Heart left ventricle (tissue), 16 donors: ENCODE results near the gene CAPN11. TPM values are rescaled to one million over a fixed set of nuclear protein-coding genes. Genes with fewer than 3 reads are reported as not detected.

Source experiments
- ATAC-seq, 4 donors: fragments of 200-7000 bp; cut with Tn5 transposase; one replicate each; pipeline ENCODE4 v1.9.1; 2020 to 2022; ENCODE audit warnings: moderate library complexity in 4 of 4, mild to moderate bottlenecking in 3 of 4, moderate number of reproducible peaks in 1 of 4
- DNase-seq, 5 donors: peaks; one replicate each; pipeline ENCODE4 v3.0.0-alpha.2; 2020
- H3K27ac ChIP-seq, 12 donors: fragments of 200-600 bp; sonication (generic) in 4 of 12; one replicate each; pipeline versions ENCODE4 v1.5.0 to v1.8.0; 2016 to 2022; ENCODE audit warnings: mild to moderate bottlenecking in 2 of 12
- H3K27me3 ChIP-seq, 9 donors: fragments of 200-600 bp; sonication (generic) in 2 of 9; one replicate each; pipeline versions ENCODE4 v1.5.1 to v1.8.0; 2016 to 2022; ENCODE audit warnings: mild to moderate bottlenecking in 3 of 9
- H3K36me3 ChIP-seq, 9 donors: fragments of 200-600 bp; sonication (generic) in 2 of 9; one replicate each; pipeline versions ENCODE4 v1.5.0 to v1.8.0; 2018 to 2022; ENCODE audit warnings: mild to moderate bottlenecking in 2 of 9
- H3K4me1 ChIP-seq, 12 donors: fragments of 200-600 bp; sonication (generic) in 4 of 12; one replicate each; pipeline versions ENCODE4 v1.5.0 to v1.8.0; 2016 to 2022; ENCODE audit warnings: mild to moderate bottlenecking in 3 of 12
- H3K4me3 ChIP-seq, 12 donors: fragments of 200-600 bp; sonication (generic) in 4 of 12; one replicate each; pipeline versions ENCODE4 v1.5.0 to v1.8.0; 2017 to 2022; ENCODE audit warnings: mild to moderate bottlenecking in 9 of 12, moderate library complexity in 4 of 12
- H3K9me3 ChIP-seq, 12 donors: fragments of 200-600 bp; sonication (generic) in 4 of 12; one replicate each; pipeline versions ENCODE4 v1.5.0 to v1.8.0; 2016 to 2022; ENCODE audit warnings: mild to moderate bottlenecking in 1 of 12
- CTCF ChIP-seq, 12 donors: fragments of 200-600 bp; sonication (generic) in 4 of 12; IDR thresholded peaks; one replicate each; pipeline versions ENCODE4 v1.5.0 to v1.8.0; 2018 to 2022; ENCODE audit warnings: antibody characterized with exemption in 12 of 12, mild to moderate bottlenecking in 5 of 12
- POLR2A ChIP-seq, 2 donors: fragments of 450-650 bp; IDR thresholded peaks; one replicate each; pipeline ENCODE4 v1.6.1; 2017; ENCODE audit warnings: antibody characterized with exemption in 2 of 2, mild to moderate bottlenecking in 2 of 2, moderate library complexity in 2 of 2
- WGBS, 4 donors: extraction: QIAGEN DNeasy Blood & Tissue Kit in 2 of 4; methylation state at CpG; one replicate each; pipeline versions ENCODE4 v1.1.5 to v1.1.7; 2013 to 2018; 5-methylcytosine and 5-hydroxymethylcytosine counted together
- intact Hi-C, 10 donors: fragments of 100-400 bp; cut with DNase I; formaldehyde crosslinking; loops; one replicate each; pipeline versions ENCODE4 v1.11.1 to v1.14.2; 2022
- polyA plus RNA-seq, 2 donors: library from polyadenylated mRNA; stranded (reverse); fragments of 200-250 nt; gene quantifications; one replicate each; pipeline ENCODE4 v1.2.3, GENCODE V29; 2013
- total RNA-seq, 9 donors: library from RNA; depleted of rRNA in 2 of 9; stranded (reverse); fragments of >200 nt in 2 of 9; fragmentation: NEBNext Ultra II Directional in 3 of 9; extraction: Animal tissue kit (Norgen Biotek cat#: 25700) in 3 of 9; gene quantifications; one replicate each; pipeline versions ENCODE4 v1.1.0 to v1.2.4, GENCODE V29; 2016 to 2023
- donor health status: ischemic (EF 13 %, LVEDD 7.1; RV severe dilation, severe dysfunction).
- donor health status: healthy with polysubstance abuse.
- donor health status: DM: no; HTN: yes; CAD: no.
- donor health status: DM: no; HTN: no; CAD: no.
- donor health status: ischemic (EF 25% LVEDD 6.9; RV normal size, moderate dysfunction).
- donor health status: ischemic (EF 25% LVEDD 5.7; RV mildly dilated, moderate dysfunction).
- donor health status: healthy.
- donor health status: DM: yes; HTN: yes; CAD: no.
- donor health status: ischemic (EF 35%, LVEDD 5.7; RV mildly dilated, moderate dysfunction).
- donor health status: nonischemic (EF 11% LVEDD 7.7; RV severe dilation, severe dysfunction).
- donor health status: DM: yes; HTN: yes; CAD: no.
- donor health status: PGD.
- donor health status: ischemic (EF 29% LVEDD 5.4; RV normal size, mild dysfunction).
- donor health status: nonischemic (EF 23%, LVEDD 6.1; RV moderate dilation, normal function).

The CAPN11 gene
- total and polyA plus RNA-seq, 11 donors: 0.08 to 1.8 (median 0.38) TPM; not detected in 3

DNA sequence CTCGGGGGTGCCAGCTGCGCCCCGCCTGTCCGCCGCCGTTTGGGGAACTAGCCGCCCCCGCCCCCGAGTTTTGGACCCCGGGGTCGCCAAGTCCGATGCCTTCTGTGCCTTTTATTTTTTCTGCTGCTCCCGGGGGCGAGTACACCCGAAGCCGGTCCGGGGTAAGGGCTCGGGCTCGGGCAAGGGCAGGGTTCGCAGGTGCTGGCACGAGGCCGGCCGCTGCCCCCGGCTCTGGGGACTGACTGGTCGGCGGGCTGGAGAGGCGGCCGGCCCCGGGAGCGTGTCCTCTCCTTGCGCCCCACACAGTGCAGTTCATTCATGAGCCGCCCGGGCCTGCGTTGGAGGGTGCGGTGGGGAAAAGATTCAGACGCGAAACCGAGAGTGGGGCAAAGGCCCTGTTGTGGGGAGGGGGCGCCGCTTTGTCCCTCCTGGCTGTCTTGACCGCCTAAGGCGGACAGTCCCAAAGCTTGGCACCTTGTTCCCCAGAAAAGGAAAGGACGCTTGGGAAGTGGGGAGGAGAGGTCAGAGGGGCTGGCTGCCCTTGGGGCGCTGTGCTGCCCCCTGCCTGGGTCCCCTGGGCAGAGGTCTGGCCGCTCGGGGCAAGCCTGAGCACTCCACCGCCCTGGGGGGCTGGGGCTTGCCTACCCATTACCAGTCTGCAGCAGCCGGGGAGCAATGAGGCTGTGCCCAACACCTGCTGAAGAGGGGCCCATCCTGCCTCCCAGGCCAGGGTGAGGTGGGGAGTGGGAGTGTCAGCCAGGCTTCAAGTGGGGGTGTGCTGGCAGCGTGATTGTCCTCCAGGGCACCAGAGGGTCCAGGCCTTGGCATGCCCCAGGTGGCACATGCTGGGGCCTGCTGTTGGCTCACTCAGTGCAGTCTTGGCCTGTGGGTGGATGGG lies 30.4 kb upstream of the CAPN11 start:
- ATAC-seq (peak in 3 of 4 donors; percentile 44 to 59 (median 51)), DNase-seq (peak; percentile 38 to 72 (median 52))
- H3K27me3 ChIP-seq: no peaks in the 10 kb centered on the region
- peaks cover 2 to 70% (median 41%) of the 10 kb centered on the region in 12 donors for H3K4me1 ChIP-seq
- intact Hi-C loops: no loop called here
- TF ChIP-seq CTCF (IDR thresholded peaks at IDR 0.05) (peak in 3 of 12 donors; percentile 15 to 30 (median 15)), POLR2A (IDR thresholded peaks at IDR 0.05) (no peak)
- H3K36me3 ChIP-seq: peaks cover 0 to 6% (median 0%) of the 10 kb centered on the region in 9 donors
- no peaks in the 10 kb centered on the region for H3K9me3 ChIP-seq
- H3K4me3 ChIP-seq: peak overlapping the region; percentile 48 to 99 (median 96)
- WGBS, 4 donors: 3 to 7% (median 5%) methylated on average over 31 to 49 of the region's 49 CpGs
- H3K27ac ChIP-seq: peak overlapping the region in 11 of 12 donors; percentile 67 to 98 (median 91)

- DNase-seq: peak in 1 of 5 donors; percentile 58
- H3K4me3 ChIP-seq: no peak overlapping the region
- H3K27ac ChIP-seq: no peak overlapping the region
- peaks cover 0 to 6% (median 1%) of the 10 kb centered on the region in 9 donors for H3K36me3 ChIP-seq
- 43 to 56% (median 54%) methylated on average over 2 of the region's 2 CpGs for WGBS, 4 donors
- H3K27me3 ChIP-seq: no peaks in the 10 kb centered on the region
- intact Hi-C loops: no loop called here
- TF ChIP-seq POLR2A (IDR thresholded peaks at IDR 0.05): no peak
- TF ChIP-seq CTCF (IDR thresholded peaks at IDR 0.05): no peak
- ATAC-seq: no peak
- peaks cover 0 to 66% (median 30%) of the 10 kb centered on the region in 12 donors for H3K4me1 ChIP-seq
- no peaks in the 10 kb centered on the region for H3K9me3 ChIP-seq
These were observed 28.7 kb upstream of the CAPN11 start for GRCh38 chr6:44129841-44130322.

- Histone ChIP-seq H3K27me3 (no peaks in the 10 kb centered on the region), H3K4me1 (peaks cover 0 to 46% (median 14%) of the 10 kb centered on the region in 12 donors), H3K36me3 (peaks cover 0 to 26% (median 19%) of the 10 kb centered on the region in 9 donors), H3K4me3 (no peak overlapping the region), H3K9me3 (no peaks in the 10 kb centered on the region), H3K27ac (no peak overlapping the region)
- intact Hi-C loops: no loop called here
- ATAC-seq (no peak), DNase-seq (no peak)
- no peak for TF ChIP-seq CTCF (IDR thresholded peaks at IDR 0.05)
- 85 to 93% (median 93%) methylated on average over 2 of the region's 2 CpGs for whole genome bisulfite sequencing, 4 donors
These were observed 26.7 kb upstream of the CAPN11 start for GRCh38 chr6:44131892-44132291.

DNA sequence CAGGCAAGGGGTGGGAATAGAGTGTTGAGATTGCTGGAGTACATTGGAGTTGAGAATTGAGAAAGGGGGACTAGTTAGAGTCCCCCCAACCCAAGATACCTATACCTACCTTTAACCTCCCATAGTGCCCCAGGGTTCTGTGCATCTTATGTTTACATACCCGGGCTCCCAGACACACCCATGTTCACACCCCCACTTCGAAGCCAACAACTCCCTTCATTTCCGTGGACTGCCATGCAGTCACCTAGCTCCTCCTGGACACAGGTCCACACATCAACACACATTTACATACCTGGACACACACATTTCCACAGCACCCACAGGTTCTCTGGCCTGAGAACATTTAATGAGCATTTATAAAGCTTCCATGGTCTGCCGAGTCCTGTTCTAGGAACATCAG lies 26.1 kb upstream of the CAPN11 start:
- WGBS, 4 donors: 83 to 90% (median 89%) methylated on average over 4 of the region's 4 CpGs
- H3K27me3 ChIP-seq: no peaks in the 10 kb centered on the region
- ATAC-seq: no peak
- DNase-seq: no peak
- intact Hi-C loops: no loop called here
- H3K27ac ChIP-seq: peak overlapping the region in 5 of 12 donors; percentile 38 to 58 (median 45)
- H3K4me1 ChIP-seq: peaks cover 0 to 46% (median 14%) of the 10 kb centered on the region in 12 donors
- TF ChIP-seq CTCF (IDR thresholded peaks at IDR 0.05): no peak
- no peak for TF ChIP-seq POLR2A (IDR thresholded peaks at IDR 0.05)
- H3K36me3 ChIP-seq: peaks cover 0 to 32% (median 25%) of the 10 kb centered on the region in 9 donors
- H3K9me3 ChIP-seq: no peaks in the 10 kb centered on the region
- H3K4me3 ChIP-seq: no peak overlapping the region
